Measurements from ENCODE around the gene NIT2. TPM values are rescaled to one million over a fixed set of nuclear protein-coding genes. Genes with fewer than 3 reads are reported as not detected.
"Not testable (repeated sequence)": the region's sequence is repeated elsewhere in the genome, so short reads cannot be mapped to it uniquely, and the experiment has no call there.

NIT2 gene
- total RNA-seq, 1 donor, result 25.0 TPM

GRCh38 chr3:100335434-100335833, 877 bp downstream of the NIT2 start:
- no peak for TF ChIP-seq CTCF (IDR thresholded peaks at IDR 0.05; ENCODE audit: insufficient read depth, low read depth, low read length)
- H3K4me3 ChIP-seq (ENCODE audit: low read depth, low read length), result peak overlapping the region; percentile 67
- DNase-seq (ENCODE audit: low read depth), result peak; percentile 10

GRCh38 chr3:100336229-100336628, 1.7 kb downstream of the NIT2 start:
- H3K4me3 ChIP-seq (ENCODE audit: low read depth, low read length); DNase-seq (ENCODE audit: low read depth): not testable (repeated sequence)

GRCh38 chr3:100338911-100339310, 4.4 kb downstream of the NIT2 start:
- DNase-seq (ENCODE audit: low read depth), result no peak
- no peak for TF ChIP-seq CTCF (IDR thresholded peaks at IDR 0.05; ENCODE audit: insufficient read depth, low read depth, low read length)
- H3K4me3 ChIP-seq (ENCODE audit: low read depth, low read length), result no peak overlapping the region

GRCh38 chr3:100339786-100340185, 5.2 kb downstream of the NIT2 start:
- no peak for TF ChIP-seq CTCF (IDR thresholded peaks at IDR 0.05; ENCODE audit: insufficient read depth, low read depth, low read length)
- DNase-seq (ENCODE audit: low read depth), result no peak
- H3K4me3 ChIP-seq (ENCODE audit: low read depth, low read length), result no peak overlapping the region

- no peak for DNase-seq (ENCODE audit: low read depth)
- TF ChIP-seq CTCF (IDR thresholded peaks at IDR 0.05; ENCODE audit: insufficient read depth, low read depth, low read length), result no peak
- H3K4me3 ChIP-seq (ENCODE audit: low read depth, low read length), result no peak overlapping the region
These were observed 6.0 kb downstream of the NIT2 start for GRCh38 chr3:100340527-100340926.

- H3K4me3 ChIP-seq (ENCODE audit: low read depth, low read length), result no peak overlapping the region
- no peak for TF ChIP-seq CTCF (IDR thresholded peaks at IDR 0.05; ENCODE audit: insufficient read depth, low read depth, low read length)
- no peak for DNase-seq (ENCODE audit: low read depth)
These were observed 14.2 kb downstream of the NIT2 start for GRCh38 chr3:100348727-100349126.

GRCh38 chr3:100351770-100352169, 17.2 kb downstream of the NIT2 start:
- DNase-seq (ENCODE audit: low read depth); H3K4me3 ChIP-seq (ENCODE audit: low read depth, low read length): not testable (repeated sequence)

GRCh38 chr3:100352296-100353231, 18.0 kb downstream of the NIT2 start:
- no peak overlapping the region for H3K4me3 ChIP-seq (ENCODE audit: low read depth, low read length)
- no peak for TF ChIP-seq CTCF (IDR thresholded peaks at IDR 0.05; ENCODE audit: insufficient read depth, low read depth, low read length)
- DNase-seq (ENCODE audit: low read depth), result peak; percentile 55
